Measurements from ENCODE around the gene C1orf198.

The C1orf198 gene

DNA sequence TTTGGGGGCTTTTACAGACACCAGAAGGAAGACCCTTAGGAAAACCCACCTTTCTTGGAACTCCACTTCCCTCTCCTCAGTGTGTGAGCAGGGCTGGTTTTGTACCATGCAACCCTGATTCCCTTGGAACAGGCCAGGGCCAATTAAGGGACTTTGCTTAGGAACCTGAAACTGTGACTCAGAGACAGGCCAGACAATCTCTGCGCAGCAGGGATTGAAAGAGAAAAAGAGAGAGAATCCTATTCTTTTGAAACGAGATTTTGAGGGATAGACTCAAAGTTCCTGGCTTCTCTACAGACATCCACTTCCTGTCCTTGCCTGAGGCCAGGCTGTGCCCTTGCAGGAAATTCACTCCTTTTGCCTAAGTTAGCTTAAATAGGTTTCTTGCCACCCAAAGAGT lies 23.1 kb upstream of the C1orf198 start:
- FAIRE-seq: no peak

DNA sequence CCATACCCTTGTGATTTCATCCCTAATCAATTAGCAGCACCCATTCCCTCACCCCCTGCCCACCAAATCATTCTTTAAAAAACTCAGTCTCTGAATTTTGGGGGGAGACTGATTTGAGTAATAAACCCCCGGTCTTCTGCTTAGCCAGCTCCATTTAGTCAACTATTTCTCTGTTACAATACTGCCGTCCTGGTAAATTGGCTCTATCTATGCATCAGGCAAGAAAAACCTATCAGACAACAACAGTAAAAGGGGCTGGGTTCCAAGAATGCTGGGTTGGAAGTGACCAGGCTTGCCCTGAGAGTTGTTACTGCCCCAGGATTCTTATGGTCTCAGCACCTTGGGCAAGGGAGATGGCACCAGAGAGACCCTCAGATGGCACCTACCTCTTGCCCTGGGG lies 16.3 kb upstream of the C1orf198 start:
- no peak for FAIRE-seq

DNA sequence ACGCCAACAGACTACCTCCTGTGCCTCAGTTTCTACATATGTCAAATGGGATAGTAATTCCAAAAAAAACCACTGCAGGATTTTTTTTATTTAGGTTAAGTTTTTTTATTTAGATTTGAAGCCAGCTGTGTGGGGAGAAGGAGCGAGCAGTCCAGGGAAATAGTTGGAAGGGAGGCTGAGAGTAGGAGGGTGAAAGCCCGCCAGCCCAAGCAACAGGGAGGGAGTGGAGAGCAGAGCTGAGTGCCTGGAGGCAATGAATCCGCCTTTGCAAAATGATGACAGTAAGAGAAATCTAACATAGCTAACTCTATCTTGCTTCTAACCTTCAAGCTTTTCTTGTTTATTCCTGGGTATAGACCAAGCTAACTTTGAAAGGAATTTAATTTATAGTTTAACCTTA lies 15.6 kb upstream of the C1orf198 start:
- no peak for FAIRE-seq

DNA sequence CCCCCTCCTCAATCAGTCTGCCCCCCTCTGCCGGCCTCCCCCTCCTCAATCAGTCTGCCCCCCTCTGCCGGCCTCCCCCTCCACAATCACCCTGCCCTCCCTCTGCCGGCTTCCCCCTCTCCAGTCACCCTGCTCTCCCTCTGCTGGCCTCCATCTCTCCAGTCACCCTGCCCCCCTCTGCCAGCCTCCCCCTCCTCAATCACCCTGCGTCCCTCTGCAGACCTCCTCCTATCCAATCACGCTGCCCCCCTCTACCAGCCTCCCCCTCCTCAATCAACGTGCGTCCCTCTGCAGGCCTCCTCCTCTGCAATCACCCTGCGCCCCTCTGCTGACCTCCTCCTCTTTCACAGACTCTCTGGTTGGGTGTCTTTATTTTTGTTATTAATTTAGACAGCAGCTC lies 11.5 kb upstream of the C1orf198 start:
- no peak for FAIRE-seq

DNA sequence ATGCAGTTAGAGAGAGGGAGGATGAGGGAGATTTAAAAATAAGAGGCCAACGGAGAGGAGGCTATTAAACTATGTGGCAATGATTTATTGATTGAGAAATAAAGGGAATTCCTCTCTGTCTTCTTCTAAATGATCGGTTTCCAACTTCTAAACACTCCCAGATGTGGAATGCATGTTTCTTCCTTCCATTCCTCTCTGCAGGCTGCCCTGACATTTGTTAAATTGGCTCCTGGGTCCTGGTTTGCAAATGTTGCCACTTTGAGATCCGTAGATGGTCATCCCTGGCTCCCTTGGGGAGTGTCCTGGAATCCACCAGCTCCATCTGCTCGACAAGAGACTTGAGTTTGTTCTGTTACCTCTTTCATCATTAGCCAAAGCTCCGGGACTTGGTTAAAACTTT lies 10.3 kb upstream of the C1orf198 start:
- FAIRE-seq: no peak

DNA sequence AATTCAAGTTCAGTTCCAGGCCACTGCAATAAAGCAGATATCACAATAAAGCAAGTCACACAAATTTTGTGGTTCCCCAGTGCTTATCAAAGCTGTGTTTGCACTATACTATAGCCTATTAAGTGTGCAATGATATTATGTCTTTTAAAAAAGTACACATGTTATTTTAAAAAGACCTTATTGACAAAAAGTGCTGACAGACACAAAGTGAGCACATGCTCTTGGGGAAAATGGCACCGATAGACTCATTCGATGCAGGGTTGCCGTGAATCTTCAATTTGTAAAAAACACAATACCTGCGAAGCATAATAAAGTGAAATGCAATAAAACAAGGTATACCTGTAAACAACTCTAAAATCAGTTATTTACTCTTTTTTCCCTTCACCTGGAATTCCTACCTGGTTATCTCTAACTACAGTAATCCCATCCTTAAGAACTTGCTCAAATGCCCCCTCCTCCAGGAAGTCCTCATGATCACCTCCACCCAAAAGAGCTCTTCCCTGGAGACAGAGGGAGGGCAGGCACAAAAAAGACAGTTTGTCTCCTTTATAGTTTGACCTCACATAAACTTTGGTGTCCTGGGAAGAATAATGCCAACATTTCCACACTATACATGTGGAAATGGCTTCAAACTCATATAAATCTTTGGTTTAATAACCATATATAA lies 9.7 kb upstream of the C1orf198 start:
- no peak for FAIRE-seq

DNA sequence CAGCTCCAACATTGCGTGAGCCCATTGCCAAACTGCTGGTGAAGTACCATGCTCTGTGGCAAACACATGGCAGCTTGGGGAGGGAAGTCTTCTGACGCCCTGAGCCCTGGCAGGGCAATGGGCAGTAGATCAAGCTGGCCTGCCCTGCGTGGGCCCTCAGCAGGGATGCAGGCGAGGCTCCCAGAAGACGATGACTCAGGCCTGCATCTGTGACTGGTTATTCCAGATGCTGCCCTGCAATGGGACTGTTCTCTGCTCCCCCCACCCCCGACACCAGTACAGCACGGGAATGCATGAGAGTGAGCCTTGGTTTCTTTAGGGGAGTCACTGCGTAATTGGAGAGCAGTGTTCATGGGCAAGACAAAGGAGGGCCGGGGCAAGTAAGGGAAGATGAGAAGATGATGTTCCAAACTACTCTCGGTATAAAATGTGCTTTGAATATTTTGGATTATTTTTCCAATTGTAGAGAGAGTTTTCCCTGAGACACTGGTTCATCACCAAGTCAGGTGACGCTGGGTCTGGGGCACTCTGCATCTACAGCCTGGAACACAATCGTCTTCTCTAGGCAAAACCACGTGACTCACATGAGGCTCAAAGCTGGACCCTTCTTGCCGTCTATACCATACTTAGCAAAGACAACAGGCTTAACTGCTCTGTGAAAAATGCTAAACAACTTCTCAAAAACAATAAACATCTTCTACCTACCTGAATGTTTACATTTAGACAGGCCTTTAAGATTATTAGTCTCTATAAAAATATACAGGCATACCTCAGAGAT lies 9.0 kb upstream of the C1orf198 start:
- no peak for FAIRE-seq

DNA sequence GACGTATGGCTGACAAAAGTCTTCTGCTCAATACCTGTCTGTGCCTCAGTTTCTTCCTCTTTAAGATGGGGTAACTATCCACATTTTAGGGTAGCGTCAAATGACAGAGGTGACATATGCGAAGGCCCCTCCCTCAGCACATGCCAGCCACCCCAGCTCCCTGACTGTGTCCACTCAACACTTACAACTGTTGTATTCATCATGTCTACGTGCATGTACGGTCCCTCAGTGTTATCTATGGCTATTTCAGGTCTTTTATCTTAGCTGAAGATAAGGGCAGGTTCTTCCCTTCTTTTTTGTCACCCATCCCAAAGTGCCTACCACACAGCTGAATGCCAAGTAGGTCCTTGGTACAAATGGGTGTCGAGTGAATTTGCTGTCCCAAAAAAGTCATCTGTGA lies 8.3 kb upstream of the C1orf198 start:
- no peak for FAIRE-seq

DNA sequence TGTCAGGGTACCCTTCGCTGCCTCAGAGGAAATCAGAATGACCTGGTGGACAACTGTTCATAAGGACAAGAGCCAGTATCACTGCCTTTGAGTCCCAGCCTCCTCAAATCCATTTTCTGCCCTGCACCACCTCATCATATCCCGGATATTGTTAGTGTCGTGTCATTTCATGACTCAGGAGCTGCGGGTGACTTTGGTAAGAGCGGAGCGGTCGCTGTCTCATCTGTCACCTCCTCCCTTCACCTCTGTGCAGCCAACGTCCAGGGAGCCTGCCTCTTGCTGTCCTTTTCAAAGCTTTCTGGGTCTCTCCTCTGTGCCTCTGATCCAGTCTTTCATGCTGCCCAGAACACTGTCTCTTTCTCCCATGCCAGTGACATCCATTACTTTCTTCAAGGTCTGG lies 7.0 kb upstream of the C1orf198 start:
- no peak for FAIRE-seq

DNA sequence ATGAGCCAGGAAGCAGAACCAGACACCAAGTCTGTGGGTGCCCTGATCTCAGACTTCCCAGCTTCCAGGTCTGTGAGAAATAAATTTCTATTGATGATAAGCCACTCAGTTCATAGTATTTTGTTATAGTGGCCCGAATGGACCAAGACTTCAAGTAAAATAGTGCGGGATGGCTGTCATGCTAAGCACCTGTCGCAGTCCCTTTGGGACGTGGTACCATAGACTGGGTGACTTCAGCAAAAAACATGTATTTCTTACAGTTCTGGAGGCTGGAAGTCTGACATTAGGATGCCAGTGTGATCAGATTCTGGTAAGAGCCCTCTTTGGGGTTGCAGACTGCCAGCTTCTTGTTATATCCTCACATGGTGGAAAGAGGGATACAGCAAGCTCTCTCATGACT lies 2.6 kb upstream of the C1orf198 start:
- FAIRE-seq: no peak

DNA sequence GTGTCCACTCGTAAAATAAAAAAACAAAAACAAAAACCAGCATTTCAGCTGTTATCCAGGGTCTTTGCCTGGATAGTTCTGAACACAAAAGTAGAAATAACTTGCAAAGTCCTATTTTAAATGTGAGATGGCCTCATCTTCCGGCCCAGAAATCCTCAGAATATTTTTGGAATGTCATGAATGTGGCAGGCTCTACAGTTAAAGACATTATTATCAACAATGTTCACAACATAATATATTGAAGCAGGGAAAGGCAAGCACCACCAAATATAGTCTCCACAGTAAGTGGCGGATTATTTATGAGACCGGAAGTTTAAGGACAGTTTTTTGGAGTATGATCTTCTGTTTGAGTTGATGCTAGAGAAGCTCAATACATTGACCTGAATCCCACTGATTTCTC lies 1.2 kb upstream of the C1orf198 start:
- no peak for FAIRE-seq

DNA sequence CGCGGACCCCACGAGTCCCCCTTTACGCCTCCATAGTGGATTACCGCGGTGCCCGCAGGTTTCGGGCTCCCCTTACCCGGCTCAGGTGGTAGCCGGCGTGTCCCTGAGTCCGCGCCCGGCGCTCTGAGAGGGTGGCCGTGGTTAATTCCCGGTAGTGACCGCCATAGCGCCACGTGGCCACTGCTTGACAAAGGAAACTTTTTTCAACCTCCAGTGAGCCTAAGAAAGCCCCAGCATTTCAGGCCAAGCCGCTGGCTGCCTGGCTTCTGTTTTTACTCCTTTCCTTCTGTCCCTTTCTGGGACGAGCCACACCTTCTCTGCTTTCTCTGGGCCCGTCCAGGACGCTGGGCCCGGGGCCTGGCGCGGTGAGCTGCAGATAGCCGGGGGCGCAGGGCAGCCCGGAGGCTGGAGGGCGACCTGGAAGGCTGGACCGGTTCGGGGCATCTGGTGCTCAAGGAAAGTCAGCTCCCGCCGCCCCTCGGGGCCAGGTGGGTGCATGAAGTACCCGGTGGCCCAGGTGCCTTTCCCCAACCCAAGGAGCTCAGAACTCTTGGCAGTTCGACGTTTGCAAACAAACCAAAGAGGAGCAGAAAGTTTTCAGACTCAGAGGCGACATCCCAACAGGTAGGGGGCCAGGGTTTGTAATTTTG lies 540 bp upstream of the C1orf198 start:
- no peak for FAIRE-seq

DNA sequence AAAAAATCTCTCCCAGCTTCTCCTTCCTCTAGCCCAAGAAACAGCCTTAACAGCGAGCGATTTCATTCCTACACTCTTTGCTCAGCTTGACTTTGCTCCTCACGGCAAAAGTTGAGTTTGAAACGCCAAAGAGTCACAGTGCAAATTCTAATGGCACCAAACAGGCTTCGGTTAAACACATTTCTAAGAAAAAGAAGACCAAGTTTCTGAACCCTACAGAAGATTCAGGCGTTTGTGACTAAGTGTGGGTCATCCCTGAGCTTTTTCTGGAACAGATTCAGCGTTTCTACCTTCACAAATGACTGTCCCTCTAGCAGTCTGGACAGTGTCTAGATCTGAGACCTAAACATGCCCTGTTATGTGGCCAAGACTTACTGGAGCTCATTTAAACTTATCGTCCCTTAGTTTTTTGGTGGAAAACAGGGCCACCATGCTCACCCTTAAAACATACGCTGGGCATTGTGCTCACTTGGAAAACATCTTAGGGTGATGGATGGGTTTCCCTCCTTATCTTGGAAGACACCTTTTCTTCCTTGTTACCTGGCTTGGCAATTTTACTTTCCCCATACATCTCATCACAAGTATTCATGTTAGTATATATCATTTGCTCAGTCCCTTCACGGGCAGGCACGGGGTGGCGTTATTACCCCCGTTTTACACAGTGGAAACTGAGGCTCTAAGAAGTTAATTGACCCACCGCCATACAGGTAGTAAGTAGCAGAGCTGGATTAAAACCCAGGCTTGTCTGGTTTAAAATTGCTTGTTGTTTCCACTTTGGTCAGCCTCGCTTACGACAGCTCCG lies 1.0 kb downstream of the C1orf198 start:
- no peak for FAIRE-seq

DNA sequence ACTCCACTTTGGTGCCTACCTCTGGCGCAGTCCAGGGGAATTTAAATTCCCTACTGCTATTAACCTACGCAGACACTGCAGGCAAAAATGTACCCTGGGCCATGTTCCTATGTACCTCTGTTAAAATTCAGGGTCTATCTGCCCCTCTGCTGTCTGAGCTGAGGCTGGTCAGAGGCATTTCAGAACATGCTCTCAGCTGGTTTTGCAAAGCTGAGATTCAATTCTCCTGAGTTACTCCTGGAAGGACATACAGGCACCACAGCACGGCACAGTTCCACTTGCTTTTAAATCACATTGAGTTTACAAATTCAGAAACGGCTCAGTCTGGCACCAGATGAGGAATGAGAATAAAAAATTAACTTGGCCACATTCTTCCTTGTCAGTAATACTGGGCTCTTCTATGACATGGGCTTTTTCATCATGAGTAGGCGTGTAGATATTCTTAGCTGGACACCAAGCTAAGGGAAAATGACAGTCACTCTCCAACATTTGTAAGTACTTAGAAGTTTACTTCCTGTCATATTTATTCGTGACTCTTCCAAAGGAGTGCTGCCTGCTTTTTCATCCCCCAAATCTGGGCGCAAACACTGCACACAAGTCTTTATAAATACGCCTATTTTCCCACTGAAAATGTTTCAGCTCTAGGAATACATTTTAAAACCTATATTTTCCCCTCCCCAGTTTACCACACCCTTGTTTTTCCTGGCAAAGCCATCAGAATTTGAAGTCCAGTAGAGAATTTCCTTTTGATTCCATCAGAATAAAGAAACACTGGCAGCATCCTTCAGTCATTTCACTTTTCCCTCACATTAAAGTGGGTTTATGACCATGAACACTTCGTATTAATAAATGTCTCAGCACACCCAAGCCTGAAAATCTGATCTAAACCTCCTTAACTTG lies 1.9 kb downstream of the C1orf198 start:
- FAIRE-seq: no peak

DNA sequence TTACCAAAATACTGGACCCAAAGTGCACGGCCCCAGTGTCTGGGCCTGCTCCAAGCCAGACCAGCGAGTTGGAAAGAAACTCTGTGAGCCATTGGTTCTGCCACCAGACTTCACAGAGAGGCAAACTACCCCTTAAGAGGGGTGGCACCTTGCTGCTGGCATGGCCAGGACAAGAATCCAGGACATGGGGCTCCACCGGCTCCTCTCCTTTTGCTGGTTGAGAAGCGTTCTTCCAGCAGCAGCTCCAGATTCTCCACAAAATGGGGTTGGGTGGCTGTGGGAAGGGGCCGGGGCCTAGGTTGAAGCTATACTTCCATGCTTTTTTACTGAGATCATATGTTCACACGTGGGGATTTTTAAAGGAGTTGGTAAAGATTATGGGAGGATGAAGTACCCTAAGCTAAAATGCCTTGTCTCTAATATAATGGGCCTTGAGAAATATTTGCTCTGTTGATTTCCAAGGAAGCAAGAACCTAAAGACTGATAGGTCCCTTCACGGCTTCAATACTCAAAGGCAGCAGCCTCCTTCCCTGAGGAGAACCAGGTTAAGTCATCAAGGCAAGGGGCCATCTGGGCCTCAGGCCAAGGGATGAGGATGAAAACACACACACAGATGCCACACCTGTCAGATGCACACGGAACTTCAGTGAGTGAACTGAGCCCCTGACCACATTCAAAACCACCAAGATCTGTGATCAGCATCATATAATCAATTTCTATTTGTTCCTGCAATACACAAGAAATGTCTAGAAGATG lies 3.1 kb downstream of the C1orf198 start:
- FAIRE-seq: no peak

DNA sequence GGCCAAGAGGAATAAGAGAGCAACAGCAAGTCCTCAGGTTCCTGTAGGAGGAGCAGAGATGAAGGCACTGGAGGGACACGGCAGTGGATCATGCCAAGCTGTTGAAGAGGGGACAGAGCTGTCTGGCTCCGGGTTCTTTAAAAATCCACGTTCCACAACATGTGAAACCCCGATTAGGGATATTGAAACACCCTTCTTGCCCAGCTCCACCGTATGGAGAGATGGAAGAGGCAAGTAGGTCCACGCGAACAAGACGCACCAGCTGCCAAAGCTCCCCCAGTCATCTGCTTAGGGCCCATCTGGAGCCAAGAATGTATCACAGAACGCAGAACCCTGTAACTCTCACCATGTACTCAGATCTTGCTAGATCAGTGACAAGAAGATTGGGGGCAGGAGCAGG lies 3.9 kb downstream of the C1orf198 start:
- FAIRE-seq: no peak

DNA sequence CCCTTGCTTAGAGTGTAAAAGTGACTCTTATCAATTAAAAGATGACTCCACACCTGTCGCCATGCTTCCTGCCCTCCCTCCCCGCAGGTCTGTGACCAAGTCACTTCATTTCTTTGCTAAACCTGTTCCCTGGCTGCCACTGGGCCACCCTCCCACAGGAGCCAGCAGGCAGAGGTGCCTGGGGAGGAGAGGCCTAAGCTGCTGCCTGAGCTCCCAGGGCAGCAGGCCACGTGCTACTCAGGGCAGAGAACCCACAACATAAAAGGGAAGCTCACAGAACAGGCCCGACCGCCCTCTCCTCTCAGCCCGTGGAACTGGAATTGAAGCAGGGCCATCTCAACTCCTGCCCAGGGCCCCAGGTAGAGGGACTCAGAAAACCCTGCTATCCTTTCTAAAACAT lies 4.9 kb downstream of the C1orf198 start:
- FAIRE-seq: no peak

DNA sequence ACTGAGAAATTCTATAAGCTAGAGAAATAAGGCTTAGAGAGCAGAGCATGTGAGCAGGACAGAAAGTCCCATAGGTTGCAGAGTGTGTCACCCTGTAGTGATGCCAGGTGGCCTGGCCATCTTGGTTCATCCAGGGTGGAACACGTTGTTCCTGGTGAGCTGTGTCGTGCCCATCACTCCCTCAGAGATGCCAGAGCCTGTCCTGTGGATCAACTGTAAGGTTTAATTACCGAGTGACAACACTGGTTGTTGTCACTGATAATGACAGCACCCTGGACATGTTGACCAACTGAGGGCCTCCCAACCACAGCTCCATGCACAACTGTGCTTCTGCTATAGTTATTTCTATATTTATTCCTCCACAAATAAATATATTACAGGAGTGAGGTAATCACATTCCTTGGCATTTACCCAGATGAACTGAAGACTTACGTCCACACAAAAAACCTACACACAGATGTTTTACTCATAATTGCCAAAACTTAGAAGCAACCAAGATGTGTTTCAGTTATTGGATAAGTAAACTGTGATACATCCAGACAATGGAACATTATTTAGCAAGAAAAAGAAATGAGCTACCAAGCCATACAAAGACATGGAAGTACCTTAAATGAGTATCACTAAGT lies 6.2 kb downstream of the C1orf198 start:
- no peak for FAIRE-seq

DNA sequence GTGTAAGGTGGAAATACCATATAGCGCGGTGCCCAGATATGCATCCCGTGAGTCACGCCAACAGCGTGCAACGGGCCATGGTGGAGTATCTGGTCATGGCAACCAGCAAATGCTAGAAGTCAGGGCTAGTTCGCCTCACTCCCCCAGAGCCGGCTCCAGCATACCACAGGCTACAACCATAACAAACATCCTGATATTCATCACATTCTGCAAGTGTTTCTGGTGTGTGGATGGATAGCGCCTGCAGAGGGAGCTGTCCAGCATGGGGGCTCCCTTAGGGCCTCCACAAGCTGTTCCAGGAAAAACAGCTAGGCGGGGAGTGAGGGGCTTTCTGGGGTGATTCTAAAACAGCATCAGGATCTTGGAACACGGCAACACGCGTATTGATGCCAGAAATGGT lies 6.8 kb downstream of the C1orf198 start:
- no peak for FAIRE-seq

DNA sequence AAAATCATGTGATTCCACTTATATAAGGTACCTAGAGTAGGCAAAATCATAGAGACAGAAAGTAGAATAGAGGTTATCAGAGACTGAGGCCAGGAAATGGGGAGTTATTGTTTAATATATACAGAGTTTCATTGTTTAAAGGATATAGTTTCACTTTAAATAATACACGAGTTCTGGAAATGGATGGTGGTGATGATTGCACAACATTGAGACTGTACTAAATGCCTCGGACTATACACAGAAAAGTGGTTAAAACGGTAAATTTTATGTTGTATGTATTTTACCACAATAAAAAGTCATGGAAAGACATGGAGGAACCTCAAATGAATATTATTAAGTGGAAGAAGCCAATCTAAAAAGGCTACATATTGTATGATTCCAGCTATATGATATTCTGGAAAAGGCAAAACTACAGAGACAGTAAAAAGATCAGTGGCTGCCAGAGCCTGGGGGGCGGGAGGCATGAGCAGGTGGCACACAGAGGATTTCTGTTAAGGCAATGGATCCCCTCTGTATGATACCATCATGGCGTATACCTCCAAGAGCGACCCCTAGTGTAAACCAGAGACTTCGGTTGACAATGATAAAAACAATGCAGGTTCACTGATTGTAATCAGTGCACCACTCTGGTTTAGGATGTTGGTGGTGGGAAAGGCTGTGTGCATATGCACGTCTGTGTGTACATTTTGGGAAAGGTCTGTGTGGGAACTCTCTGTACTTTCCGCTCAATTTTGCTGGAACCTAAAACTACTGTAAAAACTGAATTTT lies 7.5 kb downstream of the C1orf198 start:
- FAIRE-seq: no peak
